Omental fat pad (tissue), 4 donors: ENCODE results near the gene HDGFL3. TPM values are rescaled to one million over a fixed set of nuclear protein-coding genes. Genes with fewer than 3 reads are reported as not detected.
"Not testable (repeated sequence)": the region's sequence is repeated elsewhere in the genome, so short reads cannot be mapped to it uniquely, and the experiment has no call there.

Experiments used
- ATAC-seq: fragments of 150-250 bp; one replicate; pipeline ENCODE4 v1.9.1; 2016; ENCODE audit warnings: mild to moderate bottlenecking, moderate library complexity; ENCODE audit not compliant: low FRiP score
- DNase-seq: peaks from one replicate; pipeline ENCODE4 v3.0.0-alpha.2; 2019; ENCODE audit warnings: low spot score
- total RNA-seq, 4 donors: library from RNA; depleted of rRNA; stranded (reverse); fragments of >200 nt; gene quantifications; one replicate each; pipeline ENCODE4 v1.1.0, GENCODE V29; 2016
- TF ChIP-seq, protein P1 (sequence below), 3 donors: fragments of 450-650 bp; IDR thresholded peaks; one replicate each; pipeline ENCODE4 v1.5.1; 2016 to 2017; ENCODE audit warnings: antibody characterized with exemption in 3 of 3, mild to moderate bottlenecking in 3 of 3, moderate library complexity in 2 of 3

Gene HDGFL3
- total RNA-seq, 4 donors from 2014 or later, result 16.0 to 40.7 (median 29.5) TPM

DNA sequence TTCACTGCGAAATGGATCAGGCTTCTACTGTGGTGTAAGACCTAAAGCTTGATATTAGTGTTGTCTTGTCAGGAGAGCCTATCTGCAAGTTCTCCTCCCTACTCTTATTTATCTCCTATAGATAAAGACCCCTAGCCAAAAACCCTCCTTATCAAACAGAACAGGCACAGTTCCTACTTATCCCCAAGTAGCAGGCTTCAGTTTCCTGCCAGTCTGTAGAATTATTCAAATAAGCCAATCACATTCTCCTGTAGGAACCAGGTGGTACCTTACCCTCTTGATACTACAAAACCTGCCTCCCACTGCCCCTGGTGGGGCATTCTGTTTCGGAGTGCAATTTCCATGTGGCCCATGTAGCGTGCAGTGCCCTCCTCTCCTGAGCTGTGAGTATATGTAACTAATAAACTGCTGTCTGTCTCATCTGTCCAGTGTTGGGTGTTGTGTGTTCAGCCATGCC is 28.7 kb downstream of the HDGFL3 start:
- ATAC-seq, result no peak
- TF ChIP-seq, protein P1, sequence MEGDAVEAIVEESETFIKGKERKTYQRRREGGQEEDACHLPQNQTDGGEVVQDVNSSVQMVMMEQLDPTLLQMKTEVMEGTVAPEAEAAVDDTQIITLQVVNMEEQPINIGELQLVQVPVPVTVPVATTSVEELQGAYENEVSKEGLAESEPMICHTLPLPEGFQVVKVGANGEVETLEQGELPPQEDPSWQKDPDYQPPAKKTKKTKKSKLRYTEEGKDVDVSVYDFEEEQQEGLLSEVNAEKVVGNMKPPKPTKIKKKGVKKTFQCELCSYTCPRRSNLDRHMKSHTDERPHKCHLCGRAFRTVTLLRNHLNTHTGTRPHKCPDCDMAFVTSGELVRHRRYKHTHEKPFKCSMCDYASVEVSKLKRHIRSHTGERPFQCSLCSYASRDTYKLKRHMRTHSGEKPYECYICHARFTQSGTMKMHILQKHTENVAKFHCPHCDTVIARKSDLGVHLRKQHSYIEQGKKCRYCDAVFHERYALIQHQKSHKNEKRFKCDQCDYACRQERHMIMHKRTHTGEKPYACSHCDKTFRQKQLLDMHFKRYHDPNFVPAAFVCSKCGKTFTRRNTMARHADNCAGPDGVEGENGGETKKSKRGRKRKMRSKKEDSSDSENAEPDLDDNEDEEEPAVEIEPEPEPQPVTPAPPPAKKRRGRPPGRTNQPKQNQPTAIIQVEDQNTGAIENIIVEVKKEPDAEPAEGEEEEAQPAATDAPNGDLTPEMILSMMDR (IDR thresholded peaks at IDR 0.05), result no peak

DNA sequence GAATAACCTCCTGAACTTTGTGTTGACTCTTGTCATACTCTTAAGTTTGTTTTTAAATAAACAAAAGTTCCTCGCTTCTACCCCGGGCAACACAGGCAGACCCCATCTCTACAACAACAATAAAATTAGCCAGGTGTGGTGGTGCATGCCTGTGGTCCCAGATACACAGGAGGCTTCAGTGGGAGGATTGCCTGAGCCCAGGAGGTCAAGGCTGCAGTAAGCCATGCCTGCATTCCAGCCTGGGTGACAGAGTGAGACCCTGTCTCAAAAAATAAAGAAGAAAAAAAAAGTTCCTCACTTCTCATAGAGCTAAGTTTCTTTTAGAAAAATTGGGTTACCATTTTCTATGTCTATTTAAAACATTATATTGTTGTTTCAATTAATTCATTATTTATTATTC is 29.2 kb downstream of the HDGFL3 start:
- DNase-seq, result no peak
- ATAC-seq, result no peak
- TF ChIP-seq, protein P1 (IDR thresholded peaks at IDR 0.05), result no peak

More for the DNA sequence above, 28.7 kb downstream of the HDGFL3 start:
- DNase-seq, result no peak

DNA sequence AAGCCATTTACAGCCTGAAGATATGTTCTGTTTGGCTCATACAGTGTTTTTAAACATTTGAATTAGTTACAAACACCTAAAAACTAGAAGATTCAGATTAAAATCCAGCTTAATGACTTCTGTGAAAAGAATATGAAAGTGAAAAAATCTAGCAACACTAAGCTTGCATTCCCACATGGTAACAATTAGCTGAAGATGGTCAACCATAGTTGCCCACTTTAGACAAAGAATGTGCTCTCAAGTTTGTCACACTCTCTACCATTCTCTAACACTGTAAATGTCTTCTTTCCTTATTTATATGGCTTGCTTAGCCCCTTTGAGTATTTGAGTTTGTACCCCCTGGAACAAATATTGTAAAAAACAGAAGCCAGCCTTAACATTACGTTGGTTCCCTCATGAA is 32.7 kb downstream of the HDGFL3 start:
- TF ChIP-seq, protein P1 (IDR thresholded peaks at IDR 0.05), result no peak
- ATAC-seq, result no peak
- no peak for DNase-seq

DNA sequence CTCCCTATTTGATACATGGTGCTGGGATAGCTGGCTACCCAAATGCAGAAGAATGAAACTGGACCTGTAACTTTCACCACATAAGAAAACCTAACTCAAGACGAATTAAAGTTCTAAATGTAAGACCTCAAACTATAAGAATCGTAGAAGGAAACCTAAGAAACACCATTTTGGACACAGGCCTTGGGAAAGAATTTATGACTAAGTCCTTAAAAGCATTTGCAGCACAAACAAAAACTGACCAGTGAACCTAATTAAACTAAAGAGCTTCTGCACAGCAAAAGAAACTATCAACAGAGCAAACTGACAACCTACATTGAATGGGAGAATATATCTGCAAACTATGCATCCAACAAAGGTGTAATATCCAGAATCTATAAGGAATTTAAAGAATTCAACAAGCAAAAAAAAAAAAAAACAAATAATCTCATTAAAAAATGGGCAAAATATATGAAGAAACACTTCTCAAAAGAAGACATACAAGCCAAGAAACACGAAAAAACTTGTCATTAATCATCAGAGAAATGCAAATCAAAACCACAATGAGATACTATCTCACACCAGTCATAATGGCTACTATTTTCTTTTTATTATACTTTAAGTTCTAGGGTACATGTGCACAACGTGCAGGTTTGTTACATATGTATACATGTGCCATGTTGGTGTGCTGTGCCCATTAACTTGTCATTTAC is 37.0 kb downstream of the HDGFL3 start:
- ATAC-seq (no peak), DNase-seq (no peak)
- TF ChIP-seq, protein P1 (IDR thresholded peaks at IDR 0.05), result no peak

DNA sequence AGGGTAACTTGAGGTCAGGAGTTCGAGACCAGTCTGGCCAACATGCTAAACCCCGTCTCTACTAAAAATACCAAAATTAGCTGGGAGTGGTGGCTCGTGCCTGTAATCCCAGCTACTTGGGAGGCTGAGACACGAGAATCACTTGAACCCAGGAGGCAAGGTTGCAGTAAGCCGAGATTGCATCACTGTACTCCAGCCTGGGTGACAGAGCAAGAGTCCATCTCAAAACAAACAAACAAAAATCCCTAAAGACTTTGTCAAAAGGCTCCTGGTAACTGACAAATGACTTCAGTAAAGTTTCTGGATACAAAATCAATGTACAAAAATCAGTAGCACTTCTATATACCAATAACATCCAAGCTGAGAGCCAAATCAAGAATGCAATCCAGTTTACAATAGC is 38.0 kb downstream of the HDGFL3 start:
- DNase-seq, ATAC-seq: not testable (repeated sequence)

DNA sequence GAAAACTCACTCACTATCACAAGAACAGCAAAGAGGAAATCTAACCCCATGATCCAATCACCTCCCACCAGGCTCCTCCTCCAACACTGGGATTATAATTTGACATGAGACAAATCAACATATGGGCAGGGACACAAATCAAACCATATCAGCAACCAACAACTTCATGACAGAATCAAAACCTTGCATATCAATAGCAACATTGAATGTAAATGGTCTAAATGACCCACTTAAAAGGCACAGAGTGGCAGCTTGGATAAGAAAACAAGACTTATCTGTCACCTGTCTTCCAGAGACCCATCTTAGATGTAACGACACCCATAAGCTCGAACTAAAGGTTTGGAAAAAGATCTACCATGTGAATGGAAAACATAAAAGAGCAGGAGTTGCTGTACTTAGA is 40.8 kb downstream of the HDGFL3 start:
- ATAC-seq (no peak), DNase-seq (no peak)
- TF ChIP-seq, protein P1 (IDR thresholded peaks at IDR 0.05), result no peak

DNA sequence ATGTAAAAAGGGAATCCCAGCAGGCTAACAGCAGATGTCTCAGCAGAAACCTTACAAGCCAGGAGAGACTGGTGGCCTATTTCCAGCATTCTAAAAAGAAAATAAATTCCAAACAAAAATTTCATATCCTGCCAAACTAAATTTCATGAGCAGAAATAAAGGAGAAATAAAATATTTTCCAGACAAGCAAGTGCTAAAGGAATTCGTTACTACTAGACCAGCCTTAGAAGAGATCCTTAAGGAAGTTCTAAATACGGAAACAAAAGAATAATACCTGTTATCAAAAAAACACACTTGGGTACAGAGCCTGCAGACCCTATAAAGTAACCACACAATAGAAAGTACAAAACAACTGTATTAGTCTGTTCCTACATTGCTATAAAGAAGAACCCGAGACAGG is 41.4 kb downstream of the HDGFL3 start:
- no peak for ATAC-seq
- TF ChIP-seq, protein P1 (IDR thresholded peaks at IDR 0.05), result no peak
- DNase-seq, result no peak
